Caco-2 (cell line): ENCODE results near the gene RGS17. TPM values are rescaled to one million over a fixed set of nuclear protein-coding genes. Genes with fewer than 3 reads are reported as not detected.

ENCODE experiments used
- BruUV-seq: library from RNA; stranded (reverse); fragments of 400-500 nt; replicated peaks from 2 replicates; lab custom pipeline; 2021; lab: Mats Ljungman, UMichigan
- CTCF ChIA-PET: fragments of 300-600 bp; sonication (Branson Sonifier 250); formaldehyde crosslinking; loops from one replicate; lab custom pipeline; 2022; ENCODE audit warnings: antibody characterized with exemption; lab: Charles Lee
- POLR2A ChIA-PET: fragments of 300-600 bp; sonication (Branson Sonifier 250); formaldehyde crosslinking; loops from one replicate; lab custom pipeline; 2022; ENCODE audit warnings: antibody characterized with exemption; lab: Charles Lee
- DNase-seq, 2 experiments: peaks; one replicate each; pipeline versions ENCODE4 v3.0.0 to v3.0.0-alpha.2; 2020 to 2022
- H3K27me3 ChIP-seq: replicated peaks from 2 replicates; pipeline ENCODE4 v1.6.0; 2011; ENCODE audit warnings: low read length; ENCODE audit not compliant: control insufficient read depth, insufficient read depth
- H3K36me3 ChIP-seq: 2 replicates; pipeline ENCODE4 v1.5.1; 2011; ENCODE audit warnings: low read length; ENCODE audit not compliant: control insufficient read depth, insufficient read depth
- H3K4me1 ChIP-seq: fragments of 250-450 bp; sonication (Bioruptor Pico); 2 replicates; pipeline ENCODE4 v1.5.1; 2020; ENCODE audit warnings: mild to moderate bottlenecking
- H3K4me3 ChIP-seq: 2 replicates; pipeline ENCODE4 v1.5.1; 2011; ENCODE audit warnings: low read depth, mild to moderate bottlenecking, control low read depth, low read length
- H3K9me3 ChIP-seq: fragments of 250-450 bp; sonication (Bioruptor Pico); 2 replicates; pipeline ENCODE4 v1.5.1; 2020; ENCODE audit warnings: mild to moderate bottlenecking, moderate library complexity
- H3K27ac Mint-ChIP-seq: one replicate; pipeline ENCODE4 v1.8.0; 2022; ENCODE audit warnings: mixed read lengths; ENCODE audit not compliant: unreplicated experiment
- H3K27me3 Mint-ChIP-seq: one replicate; pipeline ENCODE4 v1.8.0; 2022; ENCODE audit warnings: mixed read lengths; ENCODE audit not compliant: insufficient read depth, unreplicated experiment
- H3K36me3 Mint-ChIP-seq: one replicate; pipeline ENCODE4 v1.8.0; 2022; ENCODE audit warnings: mild to moderate bottlenecking, mixed read lengths; ENCODE audit not compliant: insufficient read depth, unreplicated experiment
- H3K4me1 Mint-ChIP-seq: one replicate; pipeline ENCODE4 v1.8.0; 2022; ENCODE audit warnings: low read depth, mixed read lengths; ENCODE audit not compliant: unreplicated experiment
- H3K4me3 Mint-ChIP-seq: one replicate; pipeline ENCODE4 v1.8.0; 2022; ENCODE audit warnings: mild to moderate bottlenecking, moderate library complexity, mixed read lengths; ENCODE audit not compliant: unreplicated experiment
- H3K9me3 Mint-ChIP-seq: one replicate; pipeline ENCODE4 v1.8.0; 2022; ENCODE audit warnings: mixed read lengths; ENCODE audit not compliant: unreplicated experiment
- intact Hi-C: fragments of 100-400 bp; cut with micrococcal nuclease; formaldehyde crosslinking; loops from one replicate; pipeline ENCODE4 v1.10.0; 2022; ENCODE audit not compliant: unreplicated experiment
- total RNA-seq: library from RNA; stranded (reverse); gene quantifications from 2 replicates; pipeline ENCODE4 v1.2.3, GENCODE V29; 2022
- TF ChIP-seq, protein P1 (sequence below), 2 experiments: fragments of 200-600 bp in 1 of 2; IDR thresholded peaks; 1 replicate in 1 of 2; 2 replicates in 1 of 2; pipeline versions ENCODE4 v1.5.1 to v1.8.0; 2011 to 2022; ENCODE audit warnings: antibody characterized with exemption in 1 of 2, control low read depth in 1 of 2, inconsistent platforms in 1 of 2, low read depth in 1 of 2, low read length in 1 of 2, mild to moderate bottlenecking in 1 of 2, moderate library complexity in 1 of 2; ENCODE audit not compliant: insufficient read depth in 1 of 2, severe bottlenecking in 1 of 2, unreplicated experiment in 1 of 2

The RGS17 gene
- total RNA-seq, 1 experiment from 2014 or later = not detected

- H3K4me3 ChIP-seq = no peak overlapping the region
- no TSS peak for BruUV-seq
- Mint-ChIP-seq H3K4me3 (no peak overlapping the region), H3K27ac (no peak overlapping the region), H3K4me1 (no peaks in the 10 kb centered on the region), H3K27me3 (no peaks in the 10 kb centered on the region), H3K36me3 (no peaks in the 10 kb centered on the region), H3K9me3 (peaks cover 10% of the 10 kb centered on the region)
- no peaks in the 10 kb centered on the region for H3K4me1 ChIP-seq
- ChIA-PET POLR2A (no interaction called here), CTCF (no interaction called here)
- no peak for DNase-seq
- peaks cover 7% of the 10 kb centered on the region; the same call in 1 of the 2 replicates for H3K9me3 ChIP-seq
- intact Hi-C loops = no loop called here
- H3K27me3 ChIP-seq = no peaks in the 10 kb centered on the region
- TF ChIP-seq, protein P1, sequence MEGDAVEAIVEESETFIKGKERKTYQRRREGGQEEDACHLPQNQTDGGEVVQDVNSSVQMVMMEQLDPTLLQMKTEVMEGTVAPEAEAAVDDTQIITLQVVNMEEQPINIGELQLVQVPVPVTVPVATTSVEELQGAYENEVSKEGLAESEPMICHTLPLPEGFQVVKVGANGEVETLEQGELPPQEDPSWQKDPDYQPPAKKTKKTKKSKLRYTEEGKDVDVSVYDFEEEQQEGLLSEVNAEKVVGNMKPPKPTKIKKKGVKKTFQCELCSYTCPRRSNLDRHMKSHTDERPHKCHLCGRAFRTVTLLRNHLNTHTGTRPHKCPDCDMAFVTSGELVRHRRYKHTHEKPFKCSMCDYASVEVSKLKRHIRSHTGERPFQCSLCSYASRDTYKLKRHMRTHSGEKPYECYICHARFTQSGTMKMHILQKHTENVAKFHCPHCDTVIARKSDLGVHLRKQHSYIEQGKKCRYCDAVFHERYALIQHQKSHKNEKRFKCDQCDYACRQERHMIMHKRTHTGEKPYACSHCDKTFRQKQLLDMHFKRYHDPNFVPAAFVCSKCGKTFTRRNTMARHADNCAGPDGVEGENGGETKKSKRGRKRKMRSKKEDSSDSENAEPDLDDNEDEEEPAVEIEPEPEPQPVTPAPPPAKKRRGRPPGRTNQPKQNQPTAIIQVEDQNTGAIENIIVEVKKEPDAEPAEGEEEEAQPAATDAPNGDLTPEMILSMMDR (IDR thresholded peaks at IDR 0.05; ENCODE audit: insufficient read depth in 1 of 2, low read depth in 1 of 2, low read length in 1 of 2, severe bottlenecking in 1 of 2, unreplicated experiment in 1 of 2) = no peak
- no peaks in the 10 kb centered on the region for H3K36me3 ChIP-seq
These were observed 67.1 kb downstream of the RGS17 start for GRCh38 chr6:153063936-153064335.

DNA sequence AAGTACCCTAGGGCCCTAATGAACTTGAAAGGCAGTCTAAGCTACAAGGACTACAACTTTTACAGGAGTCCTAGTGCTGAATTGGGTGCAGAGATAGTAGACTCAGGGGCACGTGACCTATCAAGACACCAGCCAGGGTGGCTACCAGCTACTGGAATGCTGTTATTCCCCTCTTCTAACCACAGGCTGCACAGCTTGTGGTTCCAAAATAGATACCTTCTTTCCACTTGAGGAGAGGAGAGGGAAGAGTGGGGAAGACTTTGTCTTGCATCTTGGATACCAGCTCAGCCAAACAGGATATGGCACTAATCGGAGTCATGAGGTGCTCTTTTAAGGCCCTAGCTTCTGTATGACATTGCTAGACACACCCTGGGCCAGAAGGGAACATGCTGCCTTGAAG, 68.6 kb downstream of the RGS17 start:
- intact Hi-C loops = no loop called here
- H3K36me3 Mint-ChIP-seq = no peaks in the 10 kb centered on the region
- CTCF ChIA-PET = no interaction called here

GRCh38 chr6:153059757-153060156, 71.3 kb downstream of the RGS17 start:
- POLR2A ChIA-PET = no interaction called here
- intact Hi-C loops = no loop called here
- TF ChIP-seq, protein P1 (IDR thresholded peaks at IDR 0.05; ENCODE audit: insufficient read depth in 1 of 2, low read depth in 1 of 2, low read length in 1 of 2, severe bottlenecking in 1 of 2, unreplicated experiment in 1 of 2) = no peak
- CTCF ChIA-PET = interaction anchor here (0.7 to 1.0 kb wide), 2 partner anchors 8 to 535 kb away, joined by 3 read pairs; no protein-coding TSS in a partner anchor
- H3K27me3 ChIP-seq = no peaks in the 10 kb centered on the region
- Mint-ChIP-seq H3K9me3 (peaks cover 10% of the 10 kb centered on the region), H3K27ac (no peak overlapping the region), H3K4me3 (no peak overlapping the region), H3K4me1 (no peaks in the 10 kb centered on the region), H3K36me3 (no peaks in the 10 kb centered on the region), H3K27me3 (no peaks in the 10 kb centered on the region)
- peaks cover 7% of the 10 kb centered on the region for H3K4me1 ChIP-seq
- H3K36me3 ChIP-seq = no peaks in the 10 kb centered on the region
- H3K9me3 ChIP-seq = peaks cover 7% of the 10 kb centered on the region; the same call in 1 of the 2 replicates
- no TSS peak for BruUV-seq
- no peak overlapping the region for H3K4me3 ChIP-seq
- DNase-seq = no peak

More for the DNA sequence above, 68.6 kb downstream of the RGS17 start:
- H3K27me3 ChIP-seq = no peaks in the 10 kb centered on the region
- no peaks in the 10 kb centered on the region for H3K4me1 ChIP-seq
- Mint-ChIP-seq H3K4me1 (no peaks in the 10 kb centered on the region), H3K27ac (no peak overlapping the region), H3K27me3 (no peaks in the 10 kb centered on the region), H3K4me3 (no peak overlapping the region), H3K9me3 (peaks cover 10% of the 10 kb centered on the region)
- no peak overlapping the region for H3K4me3 ChIP-seq
- no peak for DNase-seq
- no peaks in the 10 kb centered on the region for H3K36me3 ChIP-seq
- POLR2A ChIA-PET = no interaction called here
- TF ChIP-seq, protein P1 (IDR thresholded peaks at IDR 0.05; ENCODE audit: insufficient read depth in 1 of 2, low read depth in 1 of 2, low read length in 1 of 2, severe bottlenecking in 1 of 2, unreplicated experiment in 1 of 2) = no peak
- BruUV-seq = no TSS peak
- H3K9me3 ChIP-seq = peaks cover 7% of the 10 kb centered on the region; the same call in 1 of the 2 replicates
